ENCODE results near the gene MYH11.
"Not testable (repeated sequence)": the region's sequence is repeated elsewhere in the genome, so short reads cannot be mapped to it uniquely, and the experiment has no call there.

The MYH11 gene

GRCh38 chr16:15855704-15856003, 1.2 kb downstream of the MYH11 start:
- peaks cover 2 to 40% (median 22%) of the 10 kb centered on the region in 5 experiments for H3K27me3 ChIP-seq (replicated peaks in 2 of 5; ENCODE audit: control insufficient read depth in 4 of 5, insufficient read depth in 5 of 5, low read length in 4 of 5)
- H3K27ac ChIP-seq (ENCODE audit: insufficient read depth in 1 of 2, low read depth in 1 of 2, low read length in 2 of 2, poor library complexity in 1 of 2, severe bottlenecking in 2 of 2): no peak overlapping the region
- ChIA-PET CTCF (interaction anchor here (1.0 kb wide), 1 partner anchor 332 kb away, joined by 3 read pairs; no protein-coding TSS in a partner anchor), POLR2A (no interaction called here)
- no peaks in the 10 kb centered on the region for H3K36me3 ChIP-seq (ENCODE audit: control insufficient read depth in 4 of 4, insufficient read depth in 4 of 4, low read length in 3 of 4)
- H3K4me3 ChIP-seq (ENCODE audit: control insufficient read depth in 1 of 7, extremely low read depth in 1 of 7, insufficient read depth in 4 of 7, low read depth in 2 of 7, low read length in 6 of 7): no peak overlapping the region
- peaks cover 3 to 19% (median 18%) of the 10 kb centered on the region in 4 experiments for H3K4me1 ChIP-seq (ENCODE audit: control extremely low read depth in 1 of 4, control insufficient read depth in 4 of 4, insufficient read depth in 4 of 4, low read length in 3 of 4)
- WGBS (ENCODE audit: insufficient coverage): 52% methylated on average over 5 of the region's 5 CpGs
- no peaks in the 10 kb centered on the region for H3K9me3 ChIP-seq (ENCODE audit: control extremely low read depth in 1 of 5, control insufficient read depth in 4 of 5, insufficient read depth in 2 of 5, low read depth in 1 of 5, low read length in 4 of 5)
- DNase-seq: peak in 1 of 3 donors; percentile 10

- CTCF ChIA-PET: interaction anchor here (1.0 kb wide), 1 partner anchor 333 kb away, joined by 3 read pairs; no protein-coding TSS in a partner anchor
- DNase-seq: no peak
- Histone ChIP-seq H3K4me3 (ENCODE audit: control insufficient read depth in 1 of 7, extremely low read depth in 1 of 7, insufficient read depth in 4 of 7, low read depth in 2 of 7, low read length in 6 of 7) (no peak overlapping the region), H3K36me3 (ENCODE audit: control insufficient read depth in 4 of 4, insufficient read depth in 4 of 4, low read length in 3 of 4) (no peaks in the 10 kb centered on the region), H3K4me1 (ENCODE audit: control extremely low read depth in 1 of 4, control insufficient read depth in 4 of 4, insufficient read depth in 4 of 4, low read length in 3 of 4) (peaks cover 3 to 19% (median 18%) of the 10 kb centered on the region in 4 experiments), H3K27ac (ENCODE audit: insufficient read depth in 1 of 2, low read depth in 1 of 2, low read length in 2 of 2, poor library complexity in 1 of 2, severe bottlenecking in 2 of 2) (no peak overlapping the region), H3K9me3 (ENCODE audit: control extremely low read depth in 1 of 5, control insufficient read depth in 4 of 5, insufficient read depth in 2 of 5, low read depth in 1 of 5, low read length in 4 of 5) (no peaks in the 10 kb centered on the region), H3K27me3 (replicated peaks in 2 of 5; ENCODE audit: control insufficient read depth in 4 of 5, insufficient read depth in 5 of 5, low read length in 4 of 5) (peaks cover 2 to 40% (median 22%) of the 10 kb centered on the region in 5 experiments)
- POLR2A ChIA-PET: no interaction called here
- 84% methylated on average over 15 of the region's 15 CpGs for WGBS (ENCODE audit: insufficient coverage)
Observed at GRCh38 chr16:15854906-15855703, 1.7 kb downstream of the MYH11 start.

- Histone ChIP-seq H3K4me3 (ENCODE audit: control insufficient read depth in 1 of 7, extremely low read depth in 1 of 7, insufficient read depth in 4 of 7, low read depth in 2 of 7, low read length in 6 of 7) (no peak overlapping the region), H3K4me1 (ENCODE audit: control extremely low read depth in 1 of 4, control insufficient read depth in 4 of 4, insufficient read depth in 4 of 4, low read length in 3 of 4) (peaks cover 3 to 19% (median 18%) of the 10 kb centered on the region in 4 experiments), H3K27me3 (replicated peaks in 2 of 5; ENCODE audit: control insufficient read depth in 4 of 5, insufficient read depth in 5 of 5, low read length in 4 of 5) (peaks cover 2 to 40% (median 22%) of the 10 kb centered on the region in 5 experiments), H3K27ac (ENCODE audit: insufficient read depth in 1 of 2, low read depth in 1 of 2, low read length in 2 of 2, poor library complexity in 1 of 2, severe bottlenecking in 2 of 2) (no peak overlapping the region), H3K9me3 (ENCODE audit: control extremely low read depth in 1 of 5, control insufficient read depth in 4 of 5, insufficient read depth in 2 of 5, low read depth in 1 of 5, low read length in 4 of 5) (no peaks in the 10 kb centered on the region), H3K36me3 (ENCODE audit: control insufficient read depth in 4 of 4, insufficient read depth in 4 of 4, low read length in 3 of 4) (no peaks in the 10 kb centered on the region)
- DNase-seq: no peak
- no CpG with 5 or more reads among the region's 3 CpGs for WGBS (ENCODE audit: insufficient coverage)
- CTCF ChIA-PET: interaction anchor here (1.2 kb wide), 1 partner anchor 11 kb away, joined by 4 read pairs; no protein-coding TSS in a partner anchor
- POLR2A ChIA-PET: no interaction called here
Observed at GRCh38 chr16:15854061-15854460, 2.8 kb downstream of the MYH11 start.

- CTCF ChIA-PET: no interaction called here
- DNase-seq: no peak
- Histone ChIP-seq H3K9me3 (ENCODE audit: control extremely low read depth in 1 of 5, control insufficient read depth in 4 of 5, insufficient read depth in 2 of 5, low read depth in 1 of 5, low read length in 4 of 5) (no peaks in the 10 kb centered on the region), H3K36me3 (ENCODE audit: control insufficient read depth in 4 of 4, insufficient read depth in 4 of 4, low read length in 3 of 4) (no peaks in the 10 kb centered on the region), H3K4me1 (ENCODE audit: control extremely low read depth in 1 of 4, control insufficient read depth in 4 of 4, insufficient read depth in 4 of 4, low read length in 3 of 4) (peaks cover 3 to 15% (median 15%) of the 10 kb centered on the region in 4 experiments), H3K27ac (ENCODE audit: insufficient read depth in 1 of 2, low read depth in 1 of 2, low read length in 2 of 2, poor library complexity in 1 of 2, severe bottlenecking in 2 of 2) (no peak overlapping the region), H3K27me3 (replicated peaks in 2 of 5; ENCODE audit: control insufficient read depth in 4 of 5, insufficient read depth in 5 of 5, low read length in 4 of 5) (peaks cover 2 to 35% (median 22%) of the 10 kb centered on the region in 5 experiments), H3K4me3 (ENCODE audit: control insufficient read depth in 1 of 7, extremely low read depth in 1 of 7, insufficient read depth in 4 of 7, low read depth in 2 of 7, low read length in 6 of 7) (no peak overlapping the region)
- WGBS (ENCODE audit: insufficient coverage): 98% methylated on average over 4 of the region's 4 CpGs
- POLR2A ChIA-PET: no interaction called here
Observed at GRCh38 chr16:15853021-15853420, 3.8 kb downstream of the MYH11 start.

- H3K4me1 ChIP-seq (ENCODE audit: control extremely low read depth in 1 of 4, control insufficient read depth in 4 of 4, insufficient read depth in 4 of 4, low read length in 3 of 4); H3K9me3 ChIP-seq (ENCODE audit: control extremely low read depth in 1 of 5, control insufficient read depth in 4 of 5, insufficient read depth in 2 of 5, low read depth in 1 of 5, low read length in 4 of 5); H3K4me3 ChIP-seq (ENCODE audit: control insufficient read depth in 1 of 7, extremely low read depth in 1 of 7, insufficient read depth in 4 of 7, low read depth in 2 of 7, low read length in 6 of 7); H3K27ac ChIP-seq (ENCODE audit: insufficient read depth in 1 of 2, low read depth in 1 of 2, low read length in 2 of 2, poor library complexity in 1 of 2, severe bottlenecking in 2 of 2); H3K36me3 ChIP-seq (ENCODE audit: control insufficient read depth in 4 of 4, insufficient read depth in 4 of 4, low read length in 3 of 4); POLR2A ChIA-PET; DNase-seq: not testable (repeated sequence)
- 93% methylated on average over 5 of the region's 6 CpGs for WGBS (ENCODE audit: insufficient coverage)
- CTCF ChIA-PET: interaction anchor here (1.3 to 2.3 kb wide), 2 partner anchors 23 to 25 kb away, joined by 3 to 7 read pairs; no protein-coding TSS in a partner anchor
- H3K27me3 ChIP-seq (replicated peaks in 2 of 5; ENCODE audit: control insufficient read depth in 4 of 5, insufficient read depth in 5 of 5, low read length in 4 of 5): peaks cover 0 to 10% (median 4%) of the 10 kb centered on the region in 5 experiments
Observed at GRCh38 chr16:15850555-15850954, 6.3 kb downstream of the MYH11 start.

- POLR2A ChIA-PET: no interaction called here
- no peak overlapping the region for H3K27ac ChIP-seq (ENCODE audit: insufficient read depth in 1 of 2, low read depth in 1 of 2, low read length in 2 of 2, poor library complexity in 1 of 2, severe bottlenecking in 2 of 2)
- DNase-seq: no peak
- 85% methylated on average over 11 of the region's 12 CpGs for WGBS (ENCODE audit: insufficient coverage)
- no peaks in the 10 kb centered on the region for H3K9me3 ChIP-seq (ENCODE audit: control extremely low read depth in 1 of 5, control insufficient read depth in 4 of 5, insufficient read depth in 2 of 5, low read depth in 1 of 5, low read length in 4 of 5)
- no peaks in the 10 kb centered on the region for H3K36me3 ChIP-seq (ENCODE audit: control insufficient read depth in 4 of 4, insufficient read depth in 4 of 4, low read length in 3 of 4)
- CTCF ChIA-PET: interaction anchor here (0.6 to 2.3 kb wide), 3 partner anchors 13 to 84 kb away, joined by 3 to 7 read pairs (median 4); no protein-coding TSS in a partner anchor
- H3K27me3 ChIP-seq (replicated peaks in 2 of 5; ENCODE audit: control insufficient read depth in 4 of 5, insufficient read depth in 5 of 5, low read length in 4 of 5): no peaks in the 10 kb centered on the region
- no peaks in the 10 kb centered on the region for H3K4me1 ChIP-seq (ENCODE audit: control extremely low read depth in 1 of 4, control insufficient read depth in 4 of 4, insufficient read depth in 4 of 4, low read length in 3 of 4)
- H3K4me3 ChIP-seq (ENCODE audit: control insufficient read depth in 1 of 7, extremely low read depth in 1 of 7, insufficient read depth in 4 of 7, low read depth in 2 of 7, low read length in 6 of 7): no peak overlapping the region
Observed at GRCh38 chr16:15849209-15849981, 7.4 kb downstream of the MYH11 start.

All from common myeloid progenitor, CD34-positive (primary cell).